ENCODE results near the gene HSD17B12. TPM values are rescaled to one million over a fixed set of nuclear protein-coding genes. Genes with fewer than 3 reads are reported as not detected.

Gene HSD17B12
- total and polyA plus RNA-seq, 2 of the 13 experiments (the other 11 are each of a cell fraction or from before 2014, with no cell fraction given), result 50.3 to 117 TPM

- H3K27me3 ChIP-seq (ENCODE audit: control insufficient read depth in 1 of 2, insufficient read depth in 2 of 2, low read length in 2 of 2), result no peaks in the 10 kb centered on the region
- no peak for ATAC-seq
- no peaks in the 10 kb centered on the region for H4K20me1 ChIP-seq (ENCODE audit: insufficient read depth, low read length)
- H3K36me3 ChIP-seq (replicated peaks in 1 of 2; ENCODE audit: control insufficient read depth in 1 of 2, insufficient read depth in 2 of 2, low read length in 2 of 2), result peaks cover 3 to 16% of the 10 kb centered on the region in 2 experiments; a peak in 3 of 5 replicates
- H3K9me3 ChIP-seq (ENCODE audit: low read length), result no peaks in the 10 kb centered on the region
- ChIA-PET CTCF (ENCODE audit: low intra/inter-chr PET ratio, low total read pairs) (no interaction called here), POLR2A (no interaction called here)
- FAIRE-seq, result no peak
- no peak overlapping the region for H3K27ac ChIP-seq (ENCODE audit: extremely low read length, insufficient read depth, low read length)
- 98% methylated on average over 3 of the region's 3 CpGs for WGBS (ENCODE audit: low lambda C conversion rate)
- no peak overlapping the region for H2AFZ ChIP-seq (ENCODE audit: low read length)
- H3K9ac ChIP-seq (ENCODE audit: insufficient read depth, low read depth, low read length), result no peak overlapping the region
- DNase-seq (ENCODE audit: low spot score), result no peak
- H3K79me2 ChIP-seq (ENCODE audit: insufficient read depth, low read length), result no peaks in the 10 kb centered on the region
- H3K4me2 ChIP-seq (ENCODE audit: low read depth, low read length), result no peak overlapping the region
- no peaks in the 10 kb centered on the region for H3K4me1 ChIP-seq (ENCODE audit: insufficient read depth, low read length)
- BruUV-seq (replicated peaks), result no TSS peak
- in situ Hi-C loops (cut with HindIII; ENCODE audit: extremely low pct_ligation_motif_present, low pct_unique_long_range_greater_than_20kb), result no loop called here
- H3K4me3 ChIP-seq (replicated peaks in 1 of 3; ENCODE audit: insufficient read depth in 1 of 3, low read depth in 2 of 3, low read length in 3 of 3), result no peak overlapping the region
- intact Hi-C loops (cut with micrococcal nuclease; ENCODE audit: unreplicated experiment), result no loop called here
- TF ChIP-seq NR2F1 (CRISPR knock-in tag; IDR thresholded peaks at IDR 0.05) (no peak), GABPA (IDR thresholded peaks at IDR 0.05; ENCODE audit: low read depth, low read length) (no peak), GABPA (CRISPR knock-in tag; IDR thresholded peaks at IDR 0.05; ENCODE audit: low read depth) (no peak), ZNF10 (CRISPR knock-in tag; IDR thresholded peaks at IDR 0.05; ENCODE audit: borderline replicate concordance, low read depth) (no peak), ZNF740 (CRISPR knock-in tag; IDR thresholded peaks at IDR 0.05) (no peak), NPAS2 (CRISPR knock-in tag; IDR thresholded peaks at IDR 0.05; ENCODE audit: borderline replicate concordance) (no peak), IKZF1 (IDR thresholded peaks at IDR 0.05) (no peak), ZNF33B (CRISPR knock-in tag; IDR thresholded peaks at IDR 0.05) (no peak), ZNF446 (CRISPR knock-in tag; IDR thresholded peaks at IDR 0.05) (no peak), ZBTB43 (CRISPR knock-in tag; conservative IDR thresholded peaks at IDR 0.05) (no peak), SOX5 (CRISPR knock-in tag; IDR thresholded peaks at IDR 0.05; ENCODE audit: borderline replicate concordance) (no peak), PPARG (CRISPR knock-in tag; conservative IDR thresholded peaks at IDR 0.05) (no peak), TCF7L2 (IDR thresholded peaks at IDR 0.05; ENCODE audit: low read depth, low read length) (no peak)
- TF ChIP-seq, protein P1, sequence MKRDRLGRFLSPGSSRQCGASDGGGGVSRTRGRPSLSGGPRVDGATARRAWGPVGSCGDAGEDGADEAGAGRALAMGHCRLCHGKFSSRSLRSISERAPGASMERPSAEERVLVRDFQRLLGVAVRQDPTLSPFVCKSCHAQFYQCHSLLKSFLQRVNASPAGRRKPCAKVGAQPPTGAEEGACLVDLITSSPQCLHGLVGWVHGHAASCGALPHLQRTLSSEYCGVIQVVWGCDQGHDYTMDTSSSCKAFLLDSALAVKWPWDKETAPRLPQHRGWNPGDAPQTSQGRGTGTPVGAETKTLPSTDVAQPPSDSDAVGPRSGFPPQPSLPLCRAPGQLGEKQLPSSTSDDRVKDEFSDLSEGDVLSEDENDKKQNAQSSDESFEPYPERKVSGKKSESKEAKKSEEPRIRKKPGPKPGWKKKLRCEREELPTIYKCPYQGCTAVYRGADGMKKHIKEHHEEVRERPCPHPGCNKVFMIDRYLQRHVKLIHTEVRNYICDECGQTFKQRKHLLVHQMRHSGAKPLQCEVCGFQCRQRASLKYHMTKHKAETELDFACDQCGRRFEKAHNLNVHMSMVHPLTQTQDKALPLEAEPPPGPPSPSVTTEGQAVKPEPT (CRISPR knock-in tag; IDR thresholded peaks at IDR 0.05; ENCODE audit: low read depth), result no peak
- TF ChIP-seq, protein P2, sequence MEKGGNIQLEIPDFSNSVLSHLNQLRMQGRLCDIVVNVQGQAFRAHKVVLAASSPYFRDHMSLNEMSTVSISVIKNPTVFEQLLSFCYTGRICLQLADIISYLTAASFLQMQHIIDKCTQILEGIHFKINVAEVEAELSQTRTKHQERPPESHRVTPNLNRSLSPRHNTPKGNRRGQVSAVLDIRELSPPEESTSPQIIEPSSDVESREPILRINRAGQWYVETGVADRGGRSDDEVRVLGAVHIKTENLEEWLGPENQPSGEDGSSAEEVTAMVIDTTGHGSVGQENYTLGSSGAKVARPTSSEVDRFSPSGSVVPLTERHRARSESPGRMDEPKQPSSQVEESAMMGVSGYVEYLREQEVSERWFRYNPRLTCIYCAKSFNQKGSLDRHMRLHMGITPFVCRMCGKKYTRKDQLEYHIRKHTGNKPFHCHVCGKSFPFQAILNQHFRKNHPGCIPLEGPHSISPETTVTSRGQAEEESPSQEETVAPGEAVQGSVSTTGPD (CRISPR knock-in tag; IDR thresholded peaks at IDR 0.05), result no peak
- TF ChIP-seq, protein P3, sequence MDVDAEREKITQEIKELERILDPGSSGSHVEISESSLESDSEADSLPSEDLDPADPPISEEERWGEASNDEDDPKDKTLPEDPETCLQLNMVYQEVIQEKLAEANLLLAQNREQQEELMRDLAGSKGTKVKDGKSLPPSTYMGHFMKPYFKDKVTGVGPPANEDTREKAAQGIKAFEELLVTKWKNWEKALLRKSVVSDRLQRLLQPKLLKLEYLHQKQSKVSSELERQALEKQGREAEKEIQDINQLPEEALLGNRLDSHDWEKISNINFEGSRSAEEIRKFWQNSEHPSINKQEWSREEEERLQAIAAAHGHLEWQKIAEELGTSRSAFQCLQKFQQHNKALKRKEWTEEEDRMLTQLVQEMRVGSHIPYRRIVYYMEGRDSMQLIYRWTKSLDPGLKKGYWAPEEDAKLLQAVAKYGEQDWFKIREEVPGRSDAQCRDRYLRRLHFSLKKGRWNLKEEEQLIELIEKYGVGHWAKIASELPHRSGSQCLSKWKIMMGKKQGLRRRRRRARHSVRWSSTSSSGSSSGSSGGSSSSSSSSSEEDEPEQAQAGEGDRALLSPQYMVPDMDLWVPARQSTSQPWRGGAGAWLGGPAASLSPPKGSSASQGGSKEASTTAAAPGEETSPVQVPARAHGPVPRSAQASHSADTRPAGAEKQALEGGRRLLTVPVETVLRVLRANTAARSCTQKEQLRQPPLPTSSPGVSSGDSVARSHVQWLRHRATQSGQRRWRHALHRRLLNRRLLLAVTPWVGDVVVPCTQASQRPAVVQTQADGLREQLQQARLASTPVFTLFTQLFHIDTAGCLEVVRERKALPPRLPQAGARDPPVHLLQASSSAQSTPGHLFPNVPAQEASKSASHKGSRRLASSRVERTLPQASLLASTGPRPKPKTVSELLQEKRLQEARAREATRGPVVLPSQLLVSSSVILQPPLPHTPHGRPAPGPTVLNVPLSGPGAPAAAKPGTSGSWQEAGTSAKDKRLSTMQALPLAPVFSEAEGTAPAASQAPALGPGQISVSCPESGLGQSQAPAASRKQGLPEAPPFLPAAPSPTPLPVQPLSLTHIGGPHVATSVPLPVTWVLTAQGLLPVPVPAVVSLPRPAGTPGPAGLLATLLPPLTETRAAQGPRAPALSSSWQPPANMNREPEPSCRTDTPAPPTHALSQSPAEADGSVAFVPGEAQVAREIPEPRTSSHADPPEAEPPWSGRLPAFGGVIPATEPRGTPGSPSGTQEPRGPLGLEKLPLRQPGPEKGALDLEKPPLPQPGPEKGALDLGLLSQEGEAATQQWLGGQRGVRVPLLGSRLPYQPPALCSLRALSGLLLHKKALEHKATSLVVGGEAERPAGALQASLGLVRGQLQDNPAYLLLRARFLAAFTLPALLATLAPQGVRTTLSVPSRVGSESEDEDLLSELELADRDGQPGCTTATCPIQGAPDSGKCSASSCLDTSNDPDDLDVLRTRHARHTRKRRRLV (CRISPR knock-in tag; IDR thresholded peaks at IDR 0.05), result no peak
These were observed 126.4 kb downstream of the HSD17B12 start for GRCh38 chr11:43806976-43807375.
